Neuronal stem cell (in vitro differentiated cells): Measurements from ENCODE around the gene KIAA1586.

Source experiments
- DNase-seq: peaks from one replicate; pipeline ENCODE4 v3.0.0-alpha.2; 2013; ENCODE audit warnings: low spot score
- H2AFZ ChIP-seq: one replicate; pipeline ENCODE4 v1.6.1; 2013; ENCODE audit warnings: mild to moderate bottlenecking, low read length, inconsistent platforms
- H2AK5ac ChIP-seq: 2 replicates; pipeline ENCODE4 v1.6.1; 2013; ENCODE audit warnings: low read depth, mild to moderate bottlenecking, inconsistent platforms, low read length, moderate library complexity, mixed read lengths
- H2BK120ac ChIP-seq: 2 replicates; pipeline ENCODE4 v1.6.1; 2013; ENCODE audit warnings: low read depth, mild to moderate bottlenecking, inconsistent platforms, low read length, moderate library complexity, mixed read lengths
- H2BK12ac ChIP-seq: one replicate; pipeline ENCODE4 v1.6.1; 2013; ENCODE audit warnings: low read length, inconsistent platforms
- H2BK15ac ChIP-seq: 2 replicates; pipeline ENCODE4 v1.6.1; 2013; ENCODE audit warnings: mild to moderate bottlenecking, low read length, inconsistent platforms, mixed read lengths
- H2BK5ac ChIP-seq: one replicate; pipeline ENCODE4 v1.6.1; 2013; ENCODE audit warnings: inconsistent platforms, mild to moderate bottlenecking, low read length, moderate library complexity
- H3K14ac ChIP-seq: one replicate; pipeline ENCODE4 v1.6.1; 2013; ENCODE audit warnings: low read length, inconsistent platforms
- H3K18ac ChIP-seq: 2 replicates; pipeline ENCODE4 v1.6.1; 2013; ENCODE audit warnings: low read length, inconsistent platforms
- H3K23ac ChIP-seq: 2 replicates; pipeline ENCODE4 v1.6.1; 2013; ENCODE audit warnings: low read depth, mild to moderate bottlenecking, mixed read lengths, low read length, inconsistent platforms; ENCODE audit not compliant: poor library complexity
- H3K27ac ChIP-seq: replicated peaks from 3 replicates; pipeline ENCODE4 v1.5.1; 2013; ENCODE audit warnings: low read length, inconsistent platforms
- H3K27me3 ChIP-seq, 3 experiments: 2 replicates each; pipeline ENCODE4 v1.6.1; 2013; ENCODE audit warnings: low read length in 3 of 3, mild to moderate bottlenecking in 2 of 3, inconsistent platforms in 1 of 3, low read depth in 1 of 3, mixed read lengths in 1 of 3, moderate library complexity in 1 of 3; ENCODE audit not compliant: control insufficient read depth in 3 of 3, insufficient read depth in 3 of 3
- H3K36me3 ChIP-seq, 2 donors: replicated peaks in 1 of 2; 2 replicates each; pipeline ENCODE4 v1.6.1; 2013; ENCODE audit warnings: low read length in 2 of 2; ENCODE audit not compliant: control insufficient read depth in 2 of 2, insufficient read depth in 2 of 2
- H3K4ac ChIP-seq: 2 replicates; pipeline ENCODE4 v1.6.1; 2013; ENCODE audit warnings: inconsistent platforms, mild to moderate bottlenecking, low read length, moderate library complexity
- H3K4me1 ChIP-seq, 2 donors: 1 replicate in 1 of 2; 2 replicates in 1 of 2; pipeline ENCODE4 v1.6.1; 2013; ENCODE audit warnings: low read length in 2 of 2, low read depth in 1 of 2; ENCODE audit not compliant: control insufficient read depth in 2 of 2, insufficient read depth in 1 of 2
- H3K4me2 ChIP-seq: one replicate; pipeline ENCODE4 v1.6.1; 2013; ENCODE audit warnings: mild to moderate bottlenecking, low read length, inconsistent platforms; ENCODE audit not compliant: insufficient read depth, poor library complexity, severe bottlenecking
- H3K4me3 ChIP-seq, 2 donors: 2 replicates each; pipeline ENCODE4 v1.5.1; 2013; ENCODE audit warnings: low read length in 2 of 2, mild to moderate bottlenecking in 2 of 2, inconsistent platforms in 1 of 2, moderate library complexity in 1 of 2
- H3K79me1 ChIP-seq: one replicate; pipeline ENCODE4 v1.6.1; 2013; ENCODE audit warnings: low read depth, mild to moderate bottlenecking, inconsistent platforms, low read length, moderate library complexity
- H3K9ac ChIP-seq: one replicate; pipeline ENCODE4 v1.6.1; 2013; ENCODE audit warnings: mild to moderate bottlenecking, low read depth, low read length, inconsistent platforms; ENCODE audit not compliant: poor library complexity
- H3K9me3 ChIP-seq, 2 donors: replicated peaks in 1 of 2; 2 replicates each; pipeline versions ENCODE3 to v1.6.1; 2013; ENCODE audit warnings: low read length in 2 of 2, mild to moderate bottlenecking in 2 of 2, inconsistent platforms in 1 of 2, low read depth in 1 of 2, mixed read lengths in 1 of 2, moderate library complexity in 1 of 2; ENCODE audit not compliant: control insufficient read depth in 2 of 2, insufficient read depth in 1 of 2
- H4K8ac ChIP-seq: one replicate; pipeline ENCODE4 v1.6.1; 2013; ENCODE audit warnings: low read depth, mild to moderate bottlenecking, inconsistent platforms, low read length, moderate library complexity
- H4K91ac ChIP-seq: one replicate; pipeline ENCODE4 v1.6.1; 2013; ENCODE audit warnings: low read length, low read depth, mild to moderate bottlenecking, inconsistent platforms; ENCODE audit not compliant: poor library complexity
- WGBS, 2 donors: extraction: QIAGEN DNeasy Blood & Tissue Kit; methylation state at CpG; one replicate each; pipeline ENCODE4 v1.1.7; 2013; ENCODE audit warnings: missing lambda C conversion rate in 2 of 2, mixed read lengths in 1 of 2; ENCODE audit not compliant: insufficient read length in 2 of 2, insufficient replicate concordance in 1 of 2; ENCODE audit errors: extremely low coverage in 2 of 2; 5-methylcytosine and 5-hydroxymethylcytosine counted together

The KIAA1586 gene

DNA sequence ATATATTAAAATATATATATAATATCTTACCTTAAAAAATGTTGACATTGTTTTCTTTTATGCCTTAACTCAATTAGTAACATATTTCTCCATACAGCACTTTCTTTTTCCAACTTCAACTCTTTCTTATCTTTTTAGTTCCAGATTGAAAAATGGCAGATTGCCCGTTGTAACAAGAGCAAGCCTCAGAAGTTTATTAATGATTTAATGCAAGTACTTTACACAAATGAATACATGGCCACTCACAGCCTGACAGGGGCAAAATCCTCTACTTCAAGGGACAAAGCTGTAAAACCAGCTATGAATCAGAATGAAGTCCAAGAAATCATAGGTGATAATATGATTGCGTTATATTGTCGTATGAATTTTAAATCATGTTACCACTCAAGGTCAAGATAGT lies 29.4 kb upstream of the KIAA1586 start:
- H3K4me1 ChIP-seq = no peaks in the 10 kb centered on the region
- no peak overlapping the region for H2AK5ac ChIP-seq
- no peak overlapping the region for H2AFZ ChIP-seq
- H3K36me3 ChIP-seq = no peaks in the 10 kb centered on the region
- no peak overlapping the region for H3K4me2 ChIP-seq
- no peak overlapping the region for H3K23ac ChIP-seq
- WGBS, 2 donors = no CpG with 5 or more reads among the region's 3 CpGs
- H3K79me1 ChIP-seq = no peaks in the 10 kb centered on the region
- H2BK15ac ChIP-seq = no peak overlapping the region
- H3K9ac ChIP-seq = no peak overlapping the region
- H2BK5ac ChIP-seq = no peak overlapping the region
- no peak for DNase-seq
- H2BK12ac ChIP-seq = no peak overlapping the region
- no peak overlapping the region for H4K91ac ChIP-seq
- H3K27ac ChIP-seq = no peak overlapping the region
- no peak overlapping the region for H2BK120ac ChIP-seq
- H3K27me3 ChIP-seq = no peaks in the 10 kb centered on the region
- H4K8ac ChIP-seq = no peak overlapping the region
- H3K4ac ChIP-seq = no peak overlapping the region
- H3K9me3 ChIP-seq = no peaks in the 10 kb centered on the region
- H3K4me3 ChIP-seq = no peak overlapping the region
- no peak overlapping the region for H3K18ac ChIP-seq
- no peak overlapping the region for H3K14ac ChIP-seq

DNA sequence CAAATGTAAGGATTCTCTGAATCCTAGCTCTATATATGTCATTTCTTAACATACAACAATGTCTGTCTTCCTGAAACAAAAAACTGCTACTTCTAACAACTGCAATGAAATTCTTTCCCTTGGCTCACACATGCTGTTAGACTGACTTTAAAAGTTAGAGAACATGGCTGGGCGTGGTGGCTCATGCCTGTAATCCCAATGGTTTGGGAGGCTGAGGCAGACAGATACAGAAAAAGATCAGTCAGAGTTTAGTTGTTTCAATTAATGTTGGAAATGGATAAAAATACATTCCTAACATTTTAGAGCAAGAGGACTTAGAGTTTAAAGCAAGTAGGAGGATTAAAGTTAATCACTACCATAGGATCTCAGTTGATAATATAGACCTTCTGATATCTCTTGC lies 28.7 kb upstream of the KIAA1586 start:
- no peak overlapping the region for H3K4me3 ChIP-seq
- H3K9ac ChIP-seq = no peak overlapping the region
- H2BK15ac ChIP-seq = no peak overlapping the region
- H4K91ac ChIP-seq = no peak overlapping the region
- H2AFZ ChIP-seq = no peak overlapping the region
- no peak overlapping the region for H3K4ac ChIP-seq
- DNase-seq = no peak
- H2BK5ac ChIP-seq = no peak overlapping the region
- H3K9me3 ChIP-seq = no peaks in the 10 kb centered on the region
- no peak overlapping the region for H3K27ac ChIP-seq
- H3K79me1 ChIP-seq = no peaks in the 10 kb centered on the region
- H3K36me3 ChIP-seq = no peaks in the 10 kb centered on the region
- no peak overlapping the region for H3K14ac ChIP-seq
- no peak overlapping the region for H3K18ac ChIP-seq
- WGBS, 2 donors = no CpG with 5 or more reads among the region's 1 CpG
- no peak overlapping the region for H2BK12ac ChIP-seq
- no peak overlapping the region for H4K8ac ChIP-seq
- H2BK120ac ChIP-seq = no peak overlapping the region
- no peaks in the 10 kb centered on the region for H3K27me3 ChIP-seq
- no peak overlapping the region for H2AK5ac ChIP-seq
- H3K4me2 ChIP-seq = no peak overlapping the region
- no peak overlapping the region for H3K23ac ChIP-seq
- H3K4me1 ChIP-seq = no peaks in the 10 kb centered on the region

DNA sequence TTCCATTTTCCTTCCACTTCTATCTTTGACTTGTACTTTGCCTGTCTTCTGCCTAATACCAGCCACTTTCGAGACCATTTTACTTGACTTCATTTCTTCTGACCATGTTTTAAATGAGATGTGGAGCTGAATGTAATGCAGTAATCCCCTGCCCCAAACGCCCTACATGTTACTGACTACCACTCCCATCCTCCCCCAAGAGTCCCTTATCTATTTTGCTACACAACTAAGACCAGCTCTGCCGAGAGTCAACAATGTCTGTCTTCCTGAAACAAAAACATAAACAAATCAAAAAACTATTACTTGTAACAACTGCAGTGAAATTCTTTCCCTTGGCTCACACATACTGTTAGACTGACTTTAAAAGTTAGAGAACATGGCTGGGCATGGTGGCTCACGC lies 27.1 kb upstream of the KIAA1586 start:
- Histone ChIP-seq H4K91ac (no peak overlapping the region), H3K18ac (no peak overlapping the region), H2BK120ac (no peak overlapping the region), H2AFZ (no peak overlapping the region), H3K36me3 (no peaks in the 10 kb centered on the region), H3K14ac (no peak overlapping the region), H3K4me1 (no peaks in the 10 kb centered on the region), H3K9me3 (no peaks in the 10 kb centered on the region), H2BK12ac (no peak overlapping the region), H4K8ac (no peak overlapping the region), H3K23ac (no peak overlapping the region), H3K4me3 (no peak overlapping the region), H3K79me1 (no peaks in the 10 kb centered on the region), H3K4me2 (no peak overlapping the region), H3K9ac (no peak overlapping the region), H2AK5ac (no peak overlapping the region), H3K27me3 (no peaks in the 10 kb centered on the region), H2BK15ac (no peak overlapping the region), H3K27ac (no peak overlapping the region), H2BK5ac (no peak overlapping the region), H3K4ac (no peak overlapping the region)
- no CpG with 5 or more reads among the region's 4 CpGs for WGBS, 2 donors
- DNase-seq = no peak

DNA sequence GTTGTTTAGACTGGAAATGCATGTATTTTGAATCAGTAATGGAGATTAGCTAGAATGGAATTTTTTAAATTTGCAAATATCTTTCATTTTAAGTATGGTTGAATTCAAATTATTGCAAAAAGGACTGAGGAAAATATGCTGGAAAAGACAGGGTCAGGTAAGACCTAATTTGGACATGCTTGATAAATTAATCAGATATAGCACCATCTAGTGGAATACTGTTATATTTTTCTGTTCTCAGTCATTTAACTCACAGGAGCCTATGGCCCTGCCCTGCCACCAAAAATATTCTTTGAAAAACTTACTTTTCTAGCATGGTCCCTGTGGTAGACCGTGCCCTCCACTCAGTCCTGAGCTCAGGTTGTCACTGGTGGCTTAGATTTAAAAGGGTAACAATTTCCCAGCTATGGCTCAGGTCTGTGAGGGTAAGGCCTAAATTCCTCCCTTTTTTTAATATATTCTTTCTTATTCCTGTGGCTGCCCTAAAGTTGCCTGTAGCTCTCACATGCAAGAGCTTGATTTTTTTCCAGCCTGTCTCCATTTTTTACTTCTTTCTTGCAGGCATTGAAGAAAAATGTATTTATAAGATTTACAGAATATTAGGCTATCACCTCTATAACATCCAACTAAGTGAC lies 25.3 kb upstream of the KIAA1586 start:
- no peak overlapping the region for H4K8ac ChIP-seq
- no peaks in the 10 kb centered on the region for H3K79me1 ChIP-seq
- no peaks in the 10 kb centered on the region for H3K4me1 ChIP-seq
- H3K23ac ChIP-seq = no peak overlapping the region
- H3K14ac ChIP-seq = no peak overlapping the region
- H2BK120ac ChIP-seq = no peak overlapping the region
- no peak overlapping the region for H3K27ac ChIP-seq
- no peak overlapping the region for H2AK5ac ChIP-seq
- no peaks in the 10 kb centered on the region for H3K36me3 ChIP-seq
- H2BK12ac ChIP-seq = no peak overlapping the region
- peaks cover 0 to 3% of the 10 kb centered on the region in 2 donors for H3K9me3 ChIP-seq
- peak; percentile 21 for DNase-seq
- H3K18ac ChIP-seq = no peak overlapping the region
- no peak overlapping the region for H4K91ac ChIP-seq
- no peaks in the 10 kb centered on the region for H3K27me3 ChIP-seq
- H2BK15ac ChIP-seq = no peak overlapping the region
- no peak overlapping the region for H3K4me2 ChIP-seq
- H2BK5ac ChIP-seq = no peak overlapping the region
- WGBS, 2 donors = no CpG with 5 or more reads among the region's 1 CpG
- H3K4ac ChIP-seq = no peak overlapping the region
- H2AFZ ChIP-seq = no peak overlapping the region
- no peak overlapping the region for H3K9ac ChIP-seq
- H3K4me3 ChIP-seq = no peak overlapping the region
